Loucy (cell line): ENCODE results near the gene IKBKG.
"Not testable (repeated sequence)": the region's sequence is repeated elsewhere in the genome, so short reads cannot be mapped to it uniquely, and the experiment has no call there.

Source experiments
- H2AFZ ChIP-seq: fragments of 200-600 bp; sonication (generic); 2 replicates; pipeline ENCODE4 v1.6.0; 2016; ENCODE audit warnings: antibody characterized with exemption, mild to moderate bottlenecking, low read length, moderate library complexity
- H3F3A ChIP-seq: fragments of 200-600 bp; 2 replicates; pipeline ENCODE4 v1.6.0; 2016; ENCODE audit warnings: antibody characterized with exemption, low read depth, mild to moderate bottlenecking
- H3K27me3 ChIP-seq: fragments of 200-600 bp; sonication (generic); 2 replicates; pipeline ENCODE4 v1.6.1; 2014; ENCODE audit warnings: low read length, mild to moderate bottlenecking; ENCODE audit not compliant: insufficient read depth, poor library complexity, severe bottlenecking
- H3K36me3 ChIP-seq: fragments of 200-600 bp; sonication (generic); 2 replicates; pipeline ENCODE4 v1.6.1; 2016; ENCODE audit warnings: low read length; ENCODE audit not compliant: insufficient read depth
- H3K4me1 ChIP-seq: fragments of 200-600 bp; sonication (generic); 2 replicates; pipeline ENCODE4 v1.5.1; 2014; ENCODE audit warnings: low read length, mild to moderate bottlenecking; ENCODE audit not compliant: insufficient read depth, poor library complexity, severe bottlenecking
- H3K4me2 ChIP-seq: fragments of 200-600 bp; sonication (generic); 2 replicates; pipeline ENCODE4 v1.6.0; 2014; ENCODE audit warnings: antibody characterized with exemption, low read length, low read depth, mild to moderate bottlenecking; ENCODE audit not compliant: poor library complexity, severe bottlenecking
- H3K4me3 ChIP-seq: fragments of 200-600 bp; sonication (generic); 2 replicates; pipeline ENCODE4 v1.5.1; 2014; ENCODE audit warnings: low read length, mild to moderate bottlenecking, mixed read lengths; ENCODE audit not compliant: poor library complexity, severe bottlenecking
- H3K79me2 ChIP-seq: fragments of 200-600 bp; sonication (generic); 2 replicates; pipeline ENCODE4 v1.6.1; 2014; ENCODE audit warnings: low read length; ENCODE audit not compliant: insufficient read depth
- H3K9ac ChIP-seq: fragments of 200-600 bp; sonication (generic); 2 replicates; pipeline ENCODE4 v1.6.0; 2014; ENCODE audit warnings: mild to moderate bottlenecking, low read depth, low read length, moderate library complexity; ENCODE audit not compliant: poor library complexity, severe bottlenecking
- H3K9me2 ChIP-seq: fragments of 200-600 bp; sonication (generic); replicated peaks from 2 replicates; pipeline ENCODE4 v1.6.1; 2016; ENCODE audit warnings: low read depth, low read length, mixed read lengths
- H3K9me3 ChIP-seq: fragments of 200-600 bp; sonication (generic); 2 replicates; pipeline ENCODE4 v1.6.1; 2014; ENCODE audit warnings: mild to moderate bottlenecking, antibody characterized with exemption, low read length, low read depth; ENCODE audit not compliant: insufficient read depth
- H4K20me1 ChIP-seq: fragments of 200-600 bp; sonication (generic); 2 replicates; pipeline ENCODE4 v1.6.0; 2014; ENCODE audit warnings: antibody characterized with exemption, low read length, mild to moderate bottlenecking; ENCODE audit not compliant: insufficient read depth, poor library complexity, severe bottlenecking
- CTCF ChIP-seq: fragments of 200-600 bp; sonication (generic); conservative IDR thresholded peaks from 2 replicates; pipeline ENCODE4 v1.5.1; 2014; ENCODE audit warnings: mild to moderate bottlenecking, antibody characterized with exemption, low read length
- EZH2phosphoT487 ChIP-seq: fragments of 200-600 bp; IDR thresholded peaks from 2 replicates; pipeline ENCODE4 v1.6.1; 2018; ENCODE audit warnings: antibody characterized with exemption, mild to moderate bottlenecking, moderate library complexity, borderline replicate concordance

The IKBKG gene

DNA sequence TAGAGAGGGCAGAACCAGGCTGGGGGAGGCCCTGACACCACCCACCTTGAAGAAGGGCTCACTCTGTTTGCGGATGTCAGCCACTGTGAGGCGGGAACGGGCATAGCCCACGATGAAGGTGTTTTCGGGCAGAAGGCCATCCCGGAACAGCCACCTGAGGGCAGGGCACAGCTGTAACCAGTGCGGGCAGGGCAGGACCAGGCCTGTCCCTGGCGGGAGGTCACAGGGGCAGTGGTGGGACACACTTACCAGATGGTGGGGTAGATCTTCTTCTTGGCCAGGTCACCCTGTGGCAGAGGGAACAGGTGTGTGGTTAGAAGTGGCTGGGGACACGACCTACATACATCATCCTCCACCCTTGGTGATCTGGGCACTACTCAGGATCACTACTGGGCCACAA is 11.5 kb upstream of the IKBKG start:
- H2AFZ ChIP-seq = no peak overlapping the region
- H3K9me2 ChIP-seq = no peaks in the 10 kb centered on the region
- no peak overlapping the region for H3K4me3 ChIP-seq
- no peaks in the 10 kb centered on the region for H4K20me1 ChIP-seq
- no peak overlapping the region for H3K4me2 ChIP-seq
- H3K4me1 ChIP-seq = no peaks in the 10 kb centered on the region
- no peak for TF ChIP-seq EZH2phosphoT487
- TF ChIP-seq CTCF = no peak
- no peaks in the 10 kb centered on the region for H3K79me2 ChIP-seq
- no peaks in the 10 kb centered on the region for H3F3A ChIP-seq
- H3K27me3 ChIP-seq = no peaks in the 10 kb centered on the region
- H3K9me3 ChIP-seq = no peaks in the 10 kb centered on the region
- no peak overlapping the region for H3K9ac ChIP-seq
- peaks cover 31% of the 10 kb centered on the region; the same call in 1 of the 2 replicates for H3K36me3 ChIP-seq

- Histone ChIP-seq H3K4me1 (peaks cover 22% of the 10 kb centered on the region), H3K36me3 (peaks cover 13% of the 10 kb centered on the region; the same call in 1 of the 2 replicates), H4K20me1 (no peaks in the 10 kb centered on the region), H3K9me3 (no peaks in the 10 kb centered on the region), H3K9ac (no peak overlapping the region), H3K9me2 (no peaks in the 10 kb centered on the region), H3K79me2 (no peaks in the 10 kb centered on the region; the same call in 1 of the 2 replicates), H3K4me3 (no peak overlapping the region), H2AFZ (no peak overlapping the region), H3F3A (no peaks in the 10 kb centered on the region), H3K27me3 (no peaks in the 10 kb centered on the region), H3K4me2 (no peak overlapping the region)
- no peak for TF ChIP-seq CTCF
- no peak for TF ChIP-seq EZH2phosphoT487
Measured at GRCh38 chrX:154539077-154539476, 8.3 kb upstream of the IKBKG start.

- not testable (repeated sequence) for H2AFZ ChIP-seq, H3K9me3 ChIP-seq, H3K79me2 ChIP-seq, H3F3A ChIP-seq, H3K9ac ChIP-seq, H3K36me3 ChIP-seq, H3K4me3 ChIP-seq, H3K9me2 ChIP-seq, H3K27me3 ChIP-seq, H4K20me1 ChIP-seq, H3K4me2 ChIP-seq
- H3K4me1 ChIP-seq = peaks cover 33% of the 10 kb centered on the region
Measured at GRCh38 chrX:154540365-154540764, 7.1 kb upstream of the IKBKG start.

DNA sequence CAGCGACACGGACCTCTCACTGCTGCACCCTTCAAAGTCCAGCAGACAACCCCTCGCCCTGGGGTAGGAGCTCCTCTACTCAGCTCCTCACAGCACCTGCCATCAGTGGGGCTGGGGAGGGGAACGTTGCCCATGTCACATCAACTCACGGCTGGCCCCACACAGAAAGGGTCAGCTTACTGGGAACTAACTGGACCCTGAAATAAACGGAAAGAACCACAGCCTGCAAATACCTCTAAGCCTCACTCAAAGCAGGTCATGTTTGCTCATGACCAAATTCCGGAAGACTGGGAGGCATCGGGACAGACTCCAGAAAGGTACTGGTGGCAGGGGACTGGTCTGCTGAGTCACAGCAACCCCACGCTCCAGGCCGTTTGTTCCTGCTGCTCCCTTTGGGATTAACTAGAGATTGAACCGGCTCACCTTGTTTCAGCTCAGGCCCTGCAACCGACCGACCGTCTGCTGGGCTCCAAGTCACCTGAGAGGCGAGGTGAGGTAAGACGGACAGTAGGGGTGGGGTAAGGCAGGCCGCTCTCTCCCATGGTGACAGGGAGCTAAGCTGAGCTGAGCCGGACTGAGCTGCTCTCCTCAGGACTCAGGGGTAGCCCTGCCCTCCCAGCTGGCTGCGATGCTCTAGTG is 6.4 kb upstream of the IKBKG start:
- H3K4me3 ChIP-seq = no peak overlapping the region
- H3K27me3 ChIP-seq = no peaks in the 10 kb centered on the region
- no peak for TF ChIP-seq EZH2phosphoT487
- no peak for TF ChIP-seq CTCF
- H3K9me2 ChIP-seq = no peaks in the 10 kb centered on the region
- no peaks in the 10 kb centered on the region for H3K9me3 ChIP-seq
- H3K4me2 ChIP-seq = peak overlapping the region; percentile 87
- no peaks in the 10 kb centered on the region for H3K36me3 ChIP-seq
- H3K4me1 ChIP-seq = peaks cover 36% of the 10 kb centered on the region
- no peaks in the 10 kb centered on the region for H4K20me1 ChIP-seq
- H3K9ac ChIP-seq = peak overlapping the region; percentile 46
- H3K79me2 ChIP-seq = peaks cover 13% of the 10 kb centered on the region
- H2AFZ ChIP-seq = no peak overlapping the region
- H3F3A ChIP-seq = no peaks in the 10 kb centered on the region
